ENCODE measurements around the gene TMEM131. TPM values are rescaled to one million over a fixed set of nuclear protein-coding genes. Genes with fewer than 3 reads are reported as not detected.

TMEM131 gene
- total and polyA plus RNA-seq, 11 donors, result 9.3 to 38.3 (median 31.2) TPM

- Histone ChIP-seq H3K9me3 (no peaks in the 10 kb centered on the region), H3K27ac (peak overlapping the region in 9 of 12 donors; percentile 3 to 54 (median 23)), H3K4me1 (peaks cover 0 to 40% (median 12%) of the 10 kb centered on the region in 12 donors), H3K27me3 (no peaks in the 10 kb centered on the region), H3K4me3 (no peak overlapping the region), H3K36me3 (peaks cover 0 to 85% (median 50%) of the 10 kb centered on the region in 9 donors)
- ATAC-seq (peak; percentile 48 to 77 (median 72)), DNase-seq (peak in 4 of 5 donors; percentile 56 to 76 (median 64))
- intact Hi-C loops (cut with DNase I), result no loop called here
- TF ChIP-seq, protein P1, sequence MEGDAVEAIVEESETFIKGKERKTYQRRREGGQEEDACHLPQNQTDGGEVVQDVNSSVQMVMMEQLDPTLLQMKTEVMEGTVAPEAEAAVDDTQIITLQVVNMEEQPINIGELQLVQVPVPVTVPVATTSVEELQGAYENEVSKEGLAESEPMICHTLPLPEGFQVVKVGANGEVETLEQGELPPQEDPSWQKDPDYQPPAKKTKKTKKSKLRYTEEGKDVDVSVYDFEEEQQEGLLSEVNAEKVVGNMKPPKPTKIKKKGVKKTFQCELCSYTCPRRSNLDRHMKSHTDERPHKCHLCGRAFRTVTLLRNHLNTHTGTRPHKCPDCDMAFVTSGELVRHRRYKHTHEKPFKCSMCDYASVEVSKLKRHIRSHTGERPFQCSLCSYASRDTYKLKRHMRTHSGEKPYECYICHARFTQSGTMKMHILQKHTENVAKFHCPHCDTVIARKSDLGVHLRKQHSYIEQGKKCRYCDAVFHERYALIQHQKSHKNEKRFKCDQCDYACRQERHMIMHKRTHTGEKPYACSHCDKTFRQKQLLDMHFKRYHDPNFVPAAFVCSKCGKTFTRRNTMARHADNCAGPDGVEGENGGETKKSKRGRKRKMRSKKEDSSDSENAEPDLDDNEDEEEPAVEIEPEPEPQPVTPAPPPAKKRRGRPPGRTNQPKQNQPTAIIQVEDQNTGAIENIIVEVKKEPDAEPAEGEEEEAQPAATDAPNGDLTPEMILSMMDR (IDR thresholded peaks at IDR 0.05), result no peak
- TF ChIP-seq POLR2A (IDR thresholded peaks at IDR 0.05), result no peak
- WGBS, 4 donors, result 38 to 59% (median 42%) methylated on average over 5 of the region's 5 CpGs
Observed at GRCh38 chr2:97766567-97766966, 229.2 kb downstream of the TMEM131 start.

DNA sequence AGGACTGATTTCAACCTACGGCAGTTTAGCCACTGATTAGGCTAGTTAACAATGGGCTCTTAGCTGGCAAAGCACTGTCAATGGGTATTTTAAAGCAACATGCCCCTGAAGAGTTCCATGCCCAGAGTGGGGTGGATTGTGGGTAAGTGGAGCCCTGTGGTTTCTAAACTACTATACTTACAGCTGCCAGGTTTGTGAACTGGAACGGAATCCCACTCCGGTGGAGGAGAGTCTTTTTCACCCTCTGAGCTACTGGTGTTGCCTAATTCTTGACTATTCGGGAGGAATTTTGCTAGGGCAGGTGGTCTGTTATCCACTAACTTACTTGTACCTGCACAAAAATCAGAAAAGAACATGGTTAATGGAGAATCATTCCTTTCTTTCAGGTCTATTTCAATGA lies 229.8 kb downstream of the TMEM131 start:
- intact Hi-C loops (cut with DNase I), result no loop called here
- no peak for TF ChIP-seq POLR2A (IDR thresholded peaks at IDR 0.05)
- TF ChIP-seq, protein P1 (IDR thresholded peaks at IDR 0.05), result no peak
- DNase-seq, result no peak

DNA sequence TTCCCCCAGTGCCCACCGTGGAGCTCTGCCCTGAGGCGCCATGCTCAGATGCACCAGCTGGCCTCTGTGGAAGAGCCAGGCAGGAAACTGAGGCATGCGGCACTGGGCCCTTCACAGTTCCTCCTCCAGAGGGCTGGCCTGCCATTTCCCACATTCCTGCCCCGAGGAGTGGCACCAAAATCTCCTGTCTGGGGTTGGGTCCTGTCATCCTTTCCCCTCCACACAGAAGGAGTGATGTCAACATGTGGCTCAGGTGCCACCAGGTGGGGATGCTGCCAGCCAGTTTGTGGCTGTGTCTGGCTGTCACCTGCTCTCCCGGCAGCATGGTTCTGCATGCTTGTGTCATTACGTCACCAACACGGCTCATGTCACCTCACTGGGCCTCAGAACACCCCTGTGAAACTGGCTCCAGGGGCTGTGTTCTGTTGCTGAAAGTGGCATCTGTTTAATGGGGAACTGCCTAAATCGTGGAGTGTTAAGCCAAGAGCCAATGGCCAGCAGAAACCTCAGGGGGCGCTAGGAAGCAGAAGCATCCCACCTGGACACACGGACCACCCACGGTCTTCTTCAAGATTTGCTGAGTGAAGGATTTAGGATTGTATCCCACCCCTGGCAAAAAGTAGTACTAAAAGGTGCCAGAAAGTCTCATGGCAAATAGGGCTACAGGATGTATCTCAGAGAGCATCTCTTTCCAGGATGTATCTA lies 231.0 kb downstream of the TMEM131 start:
- intact Hi-C loops (cut with DNase I), result no loop called here
- Histone ChIP-seq H3K36me3 (peaks cover 0 to 86% (median 59%) of the 10 kb centered on the region in 9 donors), H3K27ac (no peak overlapping the region), H3K9me3 (no peaks in the 10 kb centered on the region), H3K27me3 (no peaks in the 10 kb centered on the region), H3K4me1 (peaks cover 0 to 42% (median 21%) of the 10 kb centered on the region in 12 donors), H3K4me3 (no peak overlapping the region)
- no peak for ATAC-seq
- TF ChIP-seq, protein P1 (IDR thresholded peaks at IDR 0.05), result no peak
- no peak for TF ChIP-seq POLR2A (IDR thresholded peaks at IDR 0.05)
- WGBS, 4 donors, result 83 to 89% (median 85%) methylated on average over 9 to 11 of the region's 11 CpGs
- DNase-seq, result no peak

More for the DNA sequence above, 229.8 kb downstream of the TMEM131 start:
- no peak for ATAC-seq
- 77 to 94% (median 90%) methylated on average over 4 of the region's 4 CpGs for WGBS, 4 donors
- no peaks in the 10 kb centered on the region for H3K9me3 ChIP-seq
- peaks cover 0 to 46% (median 14%) of the 10 kb centered on the region in 12 donors for H3K4me1 ChIP-seq
- no peak overlapping the region for H3K4me3 ChIP-seq
- no peaks in the 10 kb centered on the region for H3K27me3 ChIP-seq
- peak overlapping the region in 5 of 12 donors; percentile 16 to 54 (median 40) for H3K27ac ChIP-seq
- peaks cover 0 to 85% (median 51%) of the 10 kb centered on the region in 9 donors for H3K36me3 ChIP-seq

DNA sequence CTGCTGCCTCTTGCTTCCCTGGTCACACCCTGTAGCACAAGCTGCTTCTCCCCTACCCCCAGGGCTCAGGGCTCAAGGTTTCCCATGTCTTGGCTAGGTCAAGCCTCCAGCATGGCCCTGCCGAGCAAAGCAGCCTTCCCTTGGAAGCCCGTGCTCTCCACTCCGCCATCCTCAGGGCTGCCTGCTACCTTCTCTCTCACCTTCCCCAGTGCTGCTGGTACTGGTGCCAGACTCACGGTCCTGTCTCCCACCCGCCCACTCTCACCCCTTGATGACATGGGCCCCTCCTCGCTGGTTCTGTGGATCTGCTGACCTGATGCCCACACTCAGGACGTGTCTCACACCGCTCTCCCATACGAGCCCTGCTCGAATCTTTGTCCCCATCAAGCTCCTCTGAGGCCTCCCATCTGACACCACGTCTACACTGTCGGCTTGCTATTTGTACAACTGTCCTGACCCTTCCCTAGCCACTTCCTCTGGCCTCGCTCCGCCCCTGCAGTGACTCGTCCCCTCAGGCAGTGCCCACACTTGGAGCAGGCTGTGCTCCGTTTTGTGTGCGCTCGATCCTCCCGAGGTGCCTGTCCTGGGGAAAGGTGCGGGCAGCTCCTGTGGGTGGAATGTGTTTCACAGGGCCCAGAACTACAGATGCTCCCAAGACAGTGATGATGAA lies 232.4 kb downstream of the TMEM131 start:
- H3K27ac ChIP-seq, result no peak overlapping the region
- no peaks in the 10 kb centered on the region for H3K9me3 ChIP-seq
- TF ChIP-seq, protein P1 (IDR thresholded peaks at IDR 0.05), result no peak
- no peak for TF ChIP-seq POLR2A (IDR thresholded peaks at IDR 0.05)
- H3K4me3 ChIP-seq, result no peak overlapping the region
- no peak for ATAC-seq
- no peaks in the 10 kb centered on the region for H3K27me3 ChIP-seq
- WGBS, 4 donors, result 89 to 91% (median 90%) methylated on average over 20 of the region's 20 CpGs
- H3K4me1 ChIP-seq, result peaks cover 3 to 42% (median 20%) of the 10 kb centered on the region in 12 donors
- DNase-seq, result no peak
- intact Hi-C loops (cut with DNase I), result no loop called here
- H3K36me3 ChIP-seq, result peaks cover 0 to 87% (median 72%) of the 10 kb centered on the region in 9 donors

Measured in heart left ventricle (tissue), 16 donors.